Suppressor macrophage (primary cell): ENCODE results near the gene CEP131.

ENCODE experiments used
- DNase-seq, 4 experiments: peaks; one replicate each; pipeline ENCODE4 v3.0.0-alpha.2; 2020 to 2022
- total RNA-seq, 17 experiments: gene quantifications; one replicate each; lab custom pipeline; 2026; ENCODE audit warnings: mixed read lengths in 6 of 17, inconsistent platforms in 3 of 17; lab: John Stamatoyannopoulos, UW

CEP131 gene
- total RNA-seq = 1.2 to 16.0 (median 8.0) reads per million in 17 experiments

DNA sequence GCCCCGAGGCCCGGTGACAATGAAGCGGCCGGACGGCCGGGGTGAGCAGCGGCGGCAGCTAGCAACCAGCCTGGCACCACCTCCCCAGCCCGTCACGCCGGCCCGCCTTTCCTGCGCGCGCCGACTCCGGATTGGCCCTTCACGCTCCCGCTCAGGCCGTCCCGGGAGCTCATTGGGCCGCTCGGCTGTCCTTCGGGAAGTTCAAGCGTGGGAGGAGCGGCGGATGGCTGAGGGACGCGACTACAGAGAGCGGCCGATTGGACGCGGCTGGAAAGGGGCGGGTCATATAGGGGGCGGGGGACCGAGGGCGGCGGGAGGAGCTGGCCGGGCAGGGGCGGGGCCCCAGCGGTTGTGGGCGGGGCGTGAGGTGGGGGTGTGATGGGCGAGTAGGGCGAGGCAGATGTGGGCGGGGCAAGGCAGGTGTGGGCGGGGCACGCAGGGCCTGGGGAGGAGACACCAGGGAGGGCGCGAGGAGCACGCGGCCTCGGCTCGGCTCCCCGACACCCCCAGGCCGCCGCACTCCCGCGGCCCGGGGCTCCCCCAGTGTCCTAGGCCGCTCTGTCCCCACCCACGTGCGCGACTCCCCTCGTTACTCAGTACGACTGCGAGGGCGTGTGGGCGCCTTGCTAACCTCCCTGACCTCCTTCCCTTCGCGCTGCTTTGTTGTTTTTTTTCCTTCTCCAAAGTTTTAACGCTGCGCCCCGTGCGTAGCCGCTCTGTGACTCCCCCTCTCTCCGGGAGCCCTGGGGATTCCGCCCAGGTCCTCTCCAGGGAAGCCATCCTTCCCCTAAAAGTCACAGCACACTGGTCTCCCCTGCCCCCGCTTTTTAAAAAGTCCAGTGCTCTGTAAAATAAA, at the start of gene CEP131:
CEP131 (minus strand) TSS at position 60 of the 856 bp plus-strand sequence. CDS start 2,909 bp downstream, outside the sequence.
- peak; percentile 99 to 100 (median 99) for DNase-seq

DNA sequence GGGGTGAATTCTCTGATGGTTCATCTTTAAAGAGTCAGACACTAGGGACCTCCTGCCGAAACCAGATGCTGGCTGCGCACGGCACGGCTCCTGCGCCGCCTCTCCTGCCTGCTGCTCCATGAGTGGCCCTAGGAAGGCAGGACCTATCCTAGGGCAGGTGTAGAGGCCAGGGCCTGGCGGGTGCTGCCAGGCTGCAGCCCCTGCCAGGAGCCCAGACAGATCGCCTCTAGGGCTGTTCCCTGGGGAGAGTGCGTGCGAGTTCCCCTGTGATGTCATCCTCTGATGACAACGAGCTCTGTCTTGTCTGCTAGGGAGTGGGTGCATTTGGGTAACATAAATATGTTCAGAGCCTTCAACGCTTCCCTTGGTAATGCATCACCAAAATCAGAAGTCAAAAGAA, 48.5 kb upstream of the CEP131 start:
- no peak for DNase-seq

DNA sequence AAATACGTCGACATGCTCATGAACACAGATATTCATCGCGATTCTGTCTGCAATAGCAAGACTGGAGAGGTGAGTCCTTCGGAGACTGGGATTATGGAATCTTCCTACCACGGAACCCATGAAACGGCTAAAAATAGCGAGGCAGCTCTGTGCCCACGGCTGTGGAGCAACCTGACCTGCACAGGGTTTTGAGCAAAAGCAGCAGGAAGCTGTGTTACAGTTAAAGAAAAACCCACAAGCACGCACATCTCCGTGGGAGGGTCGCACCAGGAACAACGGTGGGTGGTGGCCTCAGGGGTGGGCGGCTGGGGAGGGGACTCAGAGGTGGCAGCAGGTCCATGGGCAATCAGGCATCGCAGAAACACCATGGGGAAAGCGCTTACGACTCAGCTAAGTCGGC, 47.5 kb upstream of the CEP131 start:
- peak in 2 of 4 experiments; percentile 25 to 37 for DNase-seq

DNA sequence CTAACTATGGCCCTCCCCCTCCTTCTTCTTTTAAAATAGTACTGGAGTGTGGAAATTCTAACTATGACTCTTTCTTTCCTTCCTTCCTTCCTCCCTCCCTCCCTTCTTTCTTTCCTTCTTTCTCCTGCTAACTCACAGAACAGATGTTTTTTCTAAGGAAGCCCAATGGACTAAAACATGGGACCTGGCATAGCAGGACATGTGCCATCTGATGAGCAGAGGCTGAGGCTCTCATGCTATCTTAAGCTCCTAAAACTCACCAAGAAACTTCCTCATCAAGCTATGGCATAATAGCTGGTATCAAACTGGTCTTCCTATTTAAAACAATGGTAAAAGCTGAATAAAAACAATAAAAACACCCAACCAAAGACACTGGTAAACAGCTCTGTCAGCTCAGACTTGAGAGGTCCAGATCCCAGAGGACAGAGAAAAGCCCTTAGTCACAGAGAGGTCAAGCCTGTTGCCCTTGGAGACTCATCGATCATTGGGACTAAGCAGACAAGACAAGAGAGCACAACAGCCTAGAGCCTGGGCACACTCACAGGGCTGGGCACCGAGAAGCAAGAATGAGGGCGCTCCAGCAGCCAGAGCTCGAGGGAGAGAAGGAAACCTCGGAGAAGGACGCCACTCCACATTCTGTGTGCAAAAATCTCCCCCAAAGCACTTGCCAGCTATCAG, 44.8 kb upstream of the CEP131 start:
- peak in 3 of 4 experiments; percentile 32 to 44 (median 33) for DNase-seq

DNA sequence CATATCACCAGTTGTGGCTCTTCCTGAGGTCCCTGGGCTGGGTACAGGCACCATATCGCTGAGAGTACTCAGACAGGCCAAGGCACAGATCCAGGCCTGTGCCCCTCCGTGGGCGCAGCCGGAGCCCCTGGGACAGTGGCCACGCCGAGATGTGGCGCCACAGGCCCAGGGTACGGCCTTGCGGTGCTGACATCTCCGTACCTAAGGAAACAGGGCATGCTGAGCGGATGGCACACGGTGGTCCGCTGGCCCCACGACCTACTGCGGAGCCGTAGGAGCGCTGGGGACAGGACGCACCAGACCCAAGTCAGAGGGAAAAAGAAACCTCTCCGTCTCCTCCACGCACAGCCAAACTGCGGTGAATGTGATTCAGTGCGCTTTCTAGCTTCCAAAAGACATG, 42.8 kb upstream of the CEP131 start:
- no peak for DNase-seq

DNA sequence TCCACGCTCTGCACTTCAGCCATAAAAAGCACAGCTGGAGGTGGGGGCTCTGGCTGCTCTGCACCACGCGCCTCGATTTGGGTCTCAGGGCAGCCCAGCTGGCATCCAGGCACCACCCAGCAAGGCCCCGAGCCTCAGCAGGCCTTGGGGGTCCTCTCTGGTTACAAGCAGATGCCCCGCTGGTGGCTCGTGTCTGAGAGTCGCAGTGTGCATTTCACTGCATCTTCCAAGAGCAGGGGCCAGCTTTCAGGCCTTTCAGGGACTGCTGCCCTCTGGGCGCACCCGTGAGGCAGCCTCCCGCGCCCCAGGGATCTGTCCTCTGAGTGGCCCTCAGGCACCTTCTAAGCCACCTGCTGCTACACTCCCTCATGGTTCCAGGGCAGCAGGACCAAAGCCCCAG, 41.9 kb upstream of the CEP131 start:
- no peak for DNase-seq

DNA sequence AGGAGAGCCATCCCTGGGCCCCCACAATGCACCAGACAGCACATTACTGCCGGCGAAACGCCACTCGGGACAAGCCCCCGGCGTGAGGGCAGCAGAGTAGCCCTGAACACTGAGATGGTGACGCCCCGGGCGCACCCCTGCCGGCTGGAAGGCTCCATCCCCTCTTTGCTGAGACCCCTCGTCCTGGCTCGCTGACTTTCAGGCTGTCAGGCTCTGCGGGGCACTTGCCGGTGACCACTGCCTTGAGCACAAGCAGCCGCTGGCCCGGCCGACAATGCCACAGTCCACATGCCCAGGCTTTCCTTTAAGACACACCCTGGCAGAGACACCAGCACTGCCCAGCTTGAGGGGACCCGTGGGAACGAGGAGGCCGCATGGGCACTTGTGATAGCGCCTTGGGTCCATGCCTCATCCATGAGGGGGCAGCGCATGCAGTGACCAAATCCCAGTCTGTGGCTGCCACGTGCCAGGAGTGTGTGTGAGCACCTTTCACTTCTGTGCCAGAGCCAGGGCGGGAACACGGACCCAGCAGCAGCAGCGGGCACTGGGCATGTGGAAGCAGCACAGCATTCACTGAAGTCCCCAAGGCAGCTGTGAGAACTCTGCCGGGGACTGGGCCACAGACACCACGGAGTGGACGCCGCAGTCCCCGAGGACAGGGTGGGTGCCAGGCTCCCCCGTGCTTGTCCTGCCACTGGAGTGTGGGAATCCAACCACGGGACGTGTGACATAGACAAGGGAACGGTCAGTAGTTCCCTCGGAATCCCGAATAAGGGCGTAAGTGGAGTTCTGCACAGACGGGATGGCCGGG, 40.8 kb upstream of the CEP131 start:
- DNase-seq = no peak

DNA sequence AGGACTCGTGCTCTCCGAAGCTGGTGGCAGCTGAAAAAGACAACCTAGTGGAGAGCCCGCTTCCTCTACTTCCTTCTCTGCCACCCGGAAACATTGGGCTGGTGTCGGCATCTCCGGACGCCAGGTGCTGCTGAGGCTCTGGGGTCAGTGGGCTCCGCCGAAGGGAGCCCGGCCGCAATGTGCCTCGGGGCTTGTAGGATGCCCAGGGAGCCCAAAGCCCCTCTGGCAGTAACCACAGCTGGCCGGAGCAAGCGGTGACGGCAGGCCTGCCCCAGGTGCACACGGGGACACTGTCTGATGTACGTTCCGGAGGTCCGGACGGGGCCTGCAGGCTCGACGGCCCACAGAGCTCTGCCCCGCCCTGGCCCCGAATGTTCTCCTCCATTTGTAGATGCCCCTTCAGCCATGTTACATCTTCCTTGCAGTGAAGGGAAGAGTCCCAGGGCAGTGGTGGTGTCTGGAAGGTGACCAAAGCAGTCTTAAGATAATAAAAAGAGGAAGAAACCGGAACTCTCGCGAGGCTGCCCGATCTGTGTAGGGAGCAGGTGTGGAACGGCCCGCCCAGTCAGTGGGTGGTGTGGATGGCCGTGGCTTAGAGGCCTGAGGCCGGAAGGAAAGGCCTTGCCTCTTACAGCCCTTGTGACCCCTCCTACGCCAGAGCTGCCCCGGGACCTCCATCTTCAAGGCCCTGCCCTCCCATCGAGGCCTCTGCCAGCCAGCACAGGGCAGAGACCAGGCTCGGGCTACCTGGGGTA, 39.0 kb upstream of the CEP131 start:
- no peak for DNase-seq

DNA sequence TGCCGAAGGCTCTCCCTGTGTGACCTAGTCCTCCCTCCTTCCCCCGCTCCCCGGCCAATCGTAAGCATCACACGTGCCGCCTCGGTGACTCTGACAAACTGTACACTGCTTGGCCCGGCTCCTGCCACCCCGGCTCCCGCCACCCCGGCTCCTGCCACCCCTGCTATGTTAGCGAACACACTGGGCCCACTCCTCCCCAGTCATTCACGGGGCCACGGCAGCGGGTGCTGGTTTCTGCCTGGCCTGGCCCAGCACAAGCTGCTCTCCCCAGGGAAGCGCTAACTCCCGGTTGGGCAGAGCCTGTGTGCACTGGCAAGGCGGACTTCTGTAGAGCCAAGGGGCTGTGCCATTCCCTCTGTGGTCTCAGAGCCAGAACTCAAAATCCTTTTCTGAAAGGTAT, 38.3 kb upstream of the CEP131 start:
- no peak for DNase-seq

DNA sequence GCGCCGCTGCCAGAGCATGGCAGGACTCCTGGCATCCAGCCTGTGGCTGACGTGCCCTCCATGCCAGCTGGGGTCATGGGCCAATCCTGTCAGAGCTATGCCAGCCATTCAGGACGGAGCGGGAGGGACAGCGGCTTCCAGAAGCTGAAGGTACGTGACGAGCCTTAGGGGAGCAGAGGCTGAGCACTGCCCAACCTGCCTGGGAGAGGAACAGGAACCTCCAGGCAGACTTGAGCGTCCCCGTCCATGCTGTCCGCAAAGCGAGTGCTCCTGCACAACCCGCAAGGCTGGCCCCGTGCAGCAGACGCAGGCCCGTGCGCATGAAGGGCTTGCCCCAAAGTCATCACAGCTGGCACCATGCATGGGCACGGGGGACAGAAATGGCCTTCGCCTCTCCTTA, 37.9 kb upstream of the CEP131 start:
- DNase-seq = no peak

DNA sequence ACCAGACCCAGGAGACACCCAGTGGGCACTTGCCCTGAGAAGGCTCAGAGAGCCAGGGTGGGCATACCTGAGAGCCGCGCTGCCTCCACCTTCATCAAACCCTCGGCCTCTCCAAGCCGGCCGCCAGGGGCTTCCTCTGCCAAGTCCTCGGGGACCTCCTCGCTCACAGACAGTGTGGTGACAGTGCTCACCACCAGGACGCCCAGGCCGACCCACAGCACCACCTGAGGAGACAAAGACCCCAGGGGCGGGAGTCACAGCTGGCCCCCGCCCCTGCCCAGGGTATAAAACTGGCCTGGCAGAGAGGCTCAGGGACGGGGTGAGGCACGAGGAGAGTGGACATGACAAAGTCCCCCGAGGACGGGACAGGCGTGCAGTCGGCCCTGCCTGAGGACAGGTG, 37.4 kb upstream of the CEP131 start:
- DNase-seq = no peak

DNA sequence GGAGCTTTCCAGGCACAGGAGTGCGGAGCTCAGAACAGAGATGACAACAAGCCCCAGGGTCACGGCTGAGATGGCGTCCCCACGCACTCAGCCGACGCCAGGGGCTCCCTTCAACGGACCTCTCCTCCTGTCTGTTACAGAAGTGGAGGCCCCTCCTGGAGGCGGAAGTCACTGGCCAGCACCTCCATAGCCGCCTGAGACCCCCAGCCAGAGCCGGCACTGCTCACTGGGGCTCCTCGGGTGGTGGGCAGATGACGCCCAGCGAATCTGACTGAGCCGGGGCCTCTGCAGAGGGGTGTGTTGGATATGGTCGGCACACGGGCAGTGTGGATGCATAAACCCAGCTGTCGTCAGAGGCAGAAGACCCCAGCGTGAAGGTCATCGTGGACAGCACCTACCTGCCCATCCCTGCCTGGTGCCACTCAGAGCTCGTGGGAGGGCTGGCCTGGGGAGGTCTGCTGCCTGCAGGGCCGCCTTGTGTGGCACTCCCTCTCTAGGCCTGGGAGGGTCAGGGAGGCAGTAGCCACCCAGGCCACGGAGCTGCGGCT, 36.4 kb upstream of the CEP131 start:
- no peak for DNase-seq

DNA sequence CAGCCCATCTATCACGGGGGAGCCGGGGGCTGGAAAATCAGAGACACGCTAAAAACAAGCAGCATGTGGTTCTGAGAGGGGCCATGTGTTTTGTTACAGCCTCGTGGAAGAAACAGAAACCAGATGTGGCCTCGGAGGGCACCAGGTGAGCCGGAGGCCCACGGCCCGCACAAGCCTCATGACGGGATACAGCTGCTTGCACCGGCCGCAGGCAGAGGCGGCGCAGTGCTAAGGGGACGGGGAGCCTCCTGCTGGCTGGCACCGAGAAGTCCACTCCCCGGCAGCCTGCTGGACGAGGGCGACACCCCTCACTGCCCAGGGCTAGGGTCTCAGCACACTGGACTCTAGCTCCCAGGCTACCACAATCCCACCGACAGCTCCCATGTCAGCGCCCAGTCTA, 35.5 kb upstream of the CEP131 start:
- no peak for DNase-seq

DNA sequence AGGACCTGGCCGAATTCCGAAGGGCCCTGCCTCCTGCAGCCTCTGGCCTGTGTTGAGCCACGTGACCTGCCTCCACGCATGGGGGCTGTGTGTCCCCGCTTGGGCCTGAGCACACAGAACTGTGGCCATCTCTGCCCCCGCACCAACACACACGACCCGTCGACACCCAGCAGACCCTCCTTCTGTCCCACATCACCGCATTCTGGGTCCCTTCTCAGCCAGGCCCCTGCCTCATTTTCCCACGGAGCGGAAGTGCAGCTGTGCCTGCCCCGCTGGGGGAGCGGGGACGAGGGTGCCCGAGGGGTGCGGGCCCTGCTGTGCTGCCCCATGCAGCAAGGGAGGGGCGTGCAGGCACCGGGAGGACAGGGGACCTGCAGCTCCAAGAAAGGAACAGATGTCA, 34.8 kb upstream of the CEP131 start:
- no peak for DNase-seq

DNA sequence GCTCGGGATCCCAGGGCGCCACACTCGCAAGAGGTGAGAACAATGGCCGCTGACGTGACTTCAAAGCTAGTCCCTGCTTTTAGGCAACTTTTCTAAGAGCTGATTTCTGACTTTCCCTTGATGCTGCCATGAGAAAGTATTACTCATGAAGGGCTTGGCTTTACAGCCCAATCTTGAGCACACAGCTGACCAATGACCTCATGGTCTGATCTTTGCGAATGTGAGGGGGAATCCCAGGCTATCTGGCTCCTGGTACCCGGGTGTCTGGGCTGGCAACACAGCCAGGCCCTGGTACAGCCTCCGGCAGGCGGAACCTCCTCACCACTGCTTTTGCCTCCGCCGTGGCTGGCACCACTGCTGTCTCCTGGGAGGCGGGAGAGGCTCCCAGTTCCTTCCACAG, 33.9 kb upstream of the CEP131 start:
- peak; percentile 6 to 47 (median 27) for DNase-seq

DNA sequence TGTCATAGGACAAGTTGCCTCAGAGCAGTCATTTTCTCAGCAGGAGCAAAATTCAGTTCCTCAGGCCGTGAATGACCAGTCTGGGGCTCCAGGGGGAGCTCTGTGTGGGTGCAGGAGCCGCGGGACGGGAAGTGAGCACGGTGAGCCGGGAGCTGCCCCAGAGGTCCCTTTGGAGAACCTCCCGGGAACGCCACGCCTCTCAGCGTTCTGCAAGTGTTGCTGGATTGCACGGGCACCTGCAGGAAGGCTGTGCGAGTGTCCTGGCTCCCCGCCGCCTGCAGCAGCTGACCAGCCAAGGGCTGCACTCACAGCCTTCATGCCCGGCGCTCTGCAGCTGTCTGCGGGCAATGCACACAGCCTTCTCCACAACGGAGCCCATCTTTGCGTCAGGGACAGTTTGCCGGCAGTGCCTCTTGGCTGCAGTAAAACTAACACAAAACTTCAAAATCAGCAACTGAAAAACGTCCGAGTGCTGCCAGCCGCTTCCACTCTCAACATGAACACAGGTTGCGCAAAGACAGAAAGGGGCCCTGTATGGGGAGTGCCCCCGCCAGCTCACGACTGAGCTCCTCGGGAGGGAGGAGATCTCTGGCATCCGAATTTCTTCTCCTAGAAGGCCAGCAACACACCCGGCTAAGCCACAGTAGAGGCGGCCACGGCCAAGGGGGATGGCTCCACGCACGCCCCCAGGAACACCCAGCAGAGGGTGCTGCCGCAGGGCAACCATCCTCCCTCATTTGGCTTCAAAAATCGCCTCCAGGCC, 32.4 kb upstream of the CEP131 start:
- peak; percentile 89 to 93 (median 92) for DNase-seq

DNA sequence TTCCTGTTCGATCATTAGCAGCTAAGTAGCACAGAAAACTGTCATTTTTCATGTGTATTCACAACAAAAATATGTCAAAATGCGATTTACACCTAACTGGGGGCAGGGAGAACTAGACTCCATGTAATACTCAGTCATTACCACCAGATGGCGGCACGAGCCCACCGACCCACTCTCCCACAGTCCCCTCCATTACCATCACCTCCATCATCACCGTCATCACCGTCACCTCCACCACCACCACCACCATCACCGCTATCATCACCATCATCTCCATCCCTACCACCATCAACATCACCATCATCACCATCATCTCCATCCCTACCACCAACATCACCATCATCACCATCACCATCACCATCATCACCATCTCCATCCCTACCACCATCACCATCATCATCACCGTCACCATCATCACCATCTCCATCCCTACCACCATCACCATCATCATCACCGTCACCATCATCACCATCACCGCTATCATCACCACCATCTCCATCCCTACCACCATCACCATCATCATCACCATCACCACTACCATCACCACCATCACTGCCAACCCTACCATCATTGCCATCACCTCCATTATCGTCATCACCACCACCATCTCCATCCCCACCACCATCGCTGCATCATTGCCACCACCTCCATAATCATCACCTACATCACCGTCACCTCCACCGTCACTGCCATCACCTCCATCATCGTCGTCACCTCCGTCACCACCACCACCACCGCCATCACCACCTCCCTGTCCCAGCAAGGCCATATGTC, 30.8 kb upstream of the CEP131 start:
- peak; percentile 34 to 59 (median 50) for DNase-seq

DNA sequence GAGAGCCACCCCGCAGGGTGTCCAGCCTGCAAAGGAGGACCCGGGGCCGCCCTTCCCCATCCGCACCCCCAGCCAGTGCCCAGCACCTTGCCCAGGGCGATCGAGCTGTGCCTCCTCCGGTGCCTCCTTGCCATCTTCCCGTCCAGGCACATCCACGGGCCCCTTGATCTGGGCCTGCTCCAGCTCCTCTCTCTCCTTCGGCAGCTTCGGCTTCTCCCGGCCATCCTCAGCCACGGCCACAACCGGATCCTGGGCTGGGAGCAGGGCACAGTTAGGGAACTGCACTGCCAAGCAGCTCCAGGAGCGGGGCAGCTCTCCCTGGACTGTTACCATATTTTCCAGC, 30.2 kb upstream of the CEP131 start:
- no peak for DNase-seq

DNA sequence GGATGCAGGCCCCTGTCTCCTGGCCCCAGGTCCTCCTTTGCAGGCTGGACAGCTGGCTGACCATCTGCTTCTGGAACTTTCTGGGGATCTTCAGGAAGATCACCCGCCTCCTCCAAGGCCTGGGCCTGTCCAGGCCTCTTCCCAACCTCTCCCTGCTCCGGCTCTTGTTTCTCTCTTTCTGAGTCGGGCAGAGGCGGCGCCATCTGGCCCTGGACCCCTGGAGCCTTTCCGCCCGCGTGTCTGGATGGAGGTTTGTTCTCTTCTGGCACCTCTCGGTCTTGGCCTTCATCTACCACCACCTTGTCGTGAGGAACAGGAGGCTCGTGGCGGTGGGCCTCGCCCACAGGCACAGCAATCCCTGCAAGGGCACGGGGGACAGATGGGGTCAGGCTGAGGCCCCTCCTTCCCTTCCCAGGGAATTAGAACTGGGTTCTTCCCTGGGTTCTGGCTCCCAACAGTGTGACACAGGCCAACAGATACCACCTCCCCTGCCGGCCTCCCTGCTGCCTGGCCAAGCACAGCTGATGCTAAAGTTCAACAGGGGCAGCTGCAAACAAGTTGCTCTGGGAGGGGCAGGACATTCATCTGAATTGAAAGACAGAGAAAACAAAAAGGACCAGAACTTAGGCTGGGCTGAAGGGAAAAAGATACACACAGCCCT, 29.7 kb upstream of the CEP131 start:
- DNase-seq = no peak
